Measurements from ENCODE around the gene RYR2. TPM values are rescaled to one million over a fixed set of nuclear protein-coding genes. Genes with fewer than 3 reads are reported as not detected.
A peak's percentile ranks its signal among the peaks of the same experiment; 100 is the strongest.

Gene RYR2
- total RNA-seq, 4 donors from 2014 or later, result 1.2 to 7.0 (median 2.5) TPM

DNA sequence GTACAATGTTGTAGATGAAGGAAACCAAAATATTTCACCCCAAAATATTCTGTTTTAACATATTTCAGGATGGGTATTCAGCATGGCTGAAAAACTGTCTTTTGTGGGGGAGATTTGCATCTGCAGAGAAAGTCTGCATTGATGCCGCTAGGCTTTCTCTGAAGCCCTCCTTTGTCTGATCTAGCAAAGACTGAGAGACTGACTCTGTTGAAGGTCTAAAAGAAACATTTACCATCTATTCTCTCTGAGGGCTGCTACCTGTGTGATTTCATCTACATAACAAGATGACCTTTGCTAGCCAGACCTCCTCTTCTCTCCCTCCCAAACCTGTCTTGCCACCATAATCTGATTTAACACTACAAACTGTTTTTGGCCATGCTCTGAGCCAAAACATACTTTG lies 25.4 kb upstream of the RYR2 start:
- Histone ChIP-seq H3K27me3 (no peaks in the 10 kb centered on the region), H3K27ac (no peak overlapping the region), H3K36me3 (no peaks in the 10 kb centered on the region), H3K4me1 (peaks cover 2 to 20% (median 8%) of the 10 kb centered on the region in 4 donors), H3K9me3 (no peaks in the 10 kb centered on the region), H3K4me3 (no peak overlapping the region)
- no peak for TF ChIP-seq CTCF (IDR thresholded peaks at IDR 0.05)
- no peak for TF ChIP-seq POLR2AphosphoS5 (IDR thresholded peaks at IDR 0.05)
- TF ChIP-seq EP300 (IDR thresholded peaks at IDR 0.05; ENCODE audit: low read depth), result no peak
- in situ Hi-C loops (cut with MboI; ENCODE audit: low pct_ligation_motif_present in 1 of 4, low pct_unique_long_range_greater_than_20kb in 1 of 4, low sequenced_read_pairs in 3 of 4), result no loop called here
- intact Hi-C loops (cut with DNase I; ENCODE audit: low total_unique reads), result no loop called here
- 67% methylated on average over 1 of the region's 1 CpG; no CpG with 5 or more reads in 1 of the 2 donors for WGBS, 2 donors (ENCODE audit: low coverage in 1 of 2)
- no peak for DNase-seq

- Histone ChIP-seq H3K27ac (no peak overlapping the region), H3K9me3 (no peaks in the 10 kb centered on the region), H3K27me3 (no peaks in the 10 kb centered on the region), H3K4me3 (no peak overlapping the region), H3K4me1 (no peaks in the 10 kb centered on the region), H3K36me3 (no peaks in the 10 kb centered on the region)
- intact Hi-C loops (cut with DNase I; ENCODE audit: low total_unique reads), result no loop called here
- no peak for DNase-seq
- no peak for TF ChIP-seq POLR2A (IDR thresholded peaks at IDR 0.05)
- in situ Hi-C loops (cut with MboI; ENCODE audit: low pct_ligation_motif_present in 1 of 4, low pct_unique_long_range_greater_than_20kb in 1 of 4, low sequenced_read_pairs in 3 of 4), result no loop called here
Measured at GRCh38 chr1:237018896-237019295, 23.1 kb upstream of the RYR2 start.

DNA sequence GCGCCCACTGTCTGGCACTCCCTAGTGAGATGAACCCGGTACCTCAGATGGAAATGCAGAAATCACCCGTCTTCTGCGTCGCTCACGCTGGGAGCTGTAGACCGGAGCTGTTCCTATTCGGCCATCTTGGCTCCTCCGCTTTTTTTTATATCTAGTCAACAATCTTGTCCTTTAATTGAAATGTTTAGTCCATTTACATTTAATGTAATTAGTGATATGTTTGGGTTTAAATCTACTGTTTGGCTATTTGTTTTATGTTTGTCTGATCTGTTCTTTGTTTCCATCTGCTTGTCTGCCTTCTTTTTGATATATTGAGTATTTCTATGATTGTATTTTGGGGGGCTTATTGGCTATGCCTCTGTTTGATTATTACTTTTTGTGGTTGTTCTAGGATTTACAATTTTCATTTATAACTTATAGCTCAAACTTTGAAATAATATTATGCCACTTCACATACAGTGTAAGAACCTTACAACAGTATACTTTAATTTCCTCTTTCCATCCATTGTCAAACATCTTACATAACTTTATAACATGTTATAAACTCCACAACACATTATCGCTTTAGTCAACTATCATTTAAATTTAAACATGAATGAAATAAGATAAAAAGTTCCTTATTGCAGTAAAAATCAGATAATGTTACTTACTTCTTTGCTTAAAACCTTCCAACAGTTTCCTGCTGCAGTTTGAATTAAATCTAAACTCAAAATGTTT lies 16.5 kb upstream of the RYR2 start:
- no peak for DNase-seq
- peak overlapping the region in 1 of 4 donors; percentile 25 for H3K27ac ChIP-seq
- H3K36me3 ChIP-seq, result no peaks in the 10 kb centered on the region
- no peak overlapping the region for H3K4me3 ChIP-seq
- TF ChIP-seq EP300 (IDR thresholded peaks at IDR 0.05; ENCODE audit: low read depth), result no peak
- TF ChIP-seq POLR2A (IDR thresholded peaks at IDR 0.05), result no peak
- no peak for TF ChIP-seq POLR2AphosphoS5 (IDR thresholded peaks at IDR 0.05)
- no peak for TF ChIP-seq CTCF (IDR thresholded peaks at IDR 0.05)
- in situ Hi-C loops (cut with MboI; ENCODE audit: low pct_ligation_motif_present in 1 of 4, low pct_unique_long_range_greater_than_20kb in 1 of 4, low sequenced_read_pairs in 3 of 4) (no loop called here), intact Hi-C loops (cut with DNase I; ENCODE audit: low total_unique reads) (no loop called here)
- WGBS, 2 donors (ENCODE audit: low coverage in 1 of 2), result 61 to 80% methylated on average over 4 to 8 of the region's 10 CpGs
- no peaks in the 10 kb centered on the region for H3K27me3 ChIP-seq
- peaks cover 0 to 10% (median 0%) of the 10 kb centered on the region in 4 donors for H3K4me1 ChIP-seq
- no peaks in the 10 kb centered on the region for H3K9me3 ChIP-seq

- Histone ChIP-seq H3K4me3 (no peak overlapping the region), H3K36me3 (no peaks in the 10 kb centered on the region), H3K4me1 (peaks cover 0 to 10% (median 0%) of the 10 kb centered on the region in 4 donors), H3K9me3 (no peaks in the 10 kb centered on the region), H3K27ac (no peak overlapping the region), H3K27me3 (no peaks in the 10 kb centered on the region)
- TF ChIP-seq EP300 (IDR thresholded peaks at IDR 0.05; ENCODE audit: low read depth), result no peak
- TF ChIP-seq POLR2AphosphoS5 (IDR thresholded peaks at IDR 0.05), result no peak
- no peak for TF ChIP-seq CTCF (IDR thresholded peaks at IDR 0.05)
- no peak for TF ChIP-seq POLR2A (IDR thresholded peaks at IDR 0.05)
- DNase-seq, result no peak
- WGBS, 2 donors (ENCODE audit: low coverage in 1 of 2), result 77 to 79% methylated on average over 3 of the region's 3 CpGs
- in situ Hi-C loops (cut with MboI; ENCODE audit: low pct_ligation_motif_present in 1 of 4, low pct_unique_long_range_greater_than_20kb in 1 of 4, low sequenced_read_pairs in 3 of 4), result no loop called here
- intact Hi-C loops (cut with DNase I; ENCODE audit: low total_unique reads), result no loop called here
Measured at GRCh38 chr1:237029240-237029639, 12.7 kb upstream of the RYR2 start.
